Naive B cell (primary cell): ENCODE data around the gene RAPGEF3. TPM values are rescaled to one million over a fixed set of nuclear protein-coding genes. Genes with fewer than 3 reads are reported as not detected.

Experiments used
- ATAC-seq, 2 donors: fragments of 150-1000 bp; cut with Tn5 transposase; 2 replicates each; pipeline ENCODE4 v1.10.0; 2021; ENCODE audit warnings: low read depth in 2 of 2, mild to moderate bottlenecking in 2 of 2, moderate library complexity in 2 of 2
- DNase-seq: peaks from one replicate; pipeline ENCODE4 v3.0.0; 2022
- H3K27ac Mint-ChIP-seq, 6 donors: one replicate each; pipeline ENCODE4 v1.8.0; 2020 to 2022; ENCODE audit warnings: mild to moderate bottlenecking in 6 of 6, mixed read lengths in 6 of 6, moderate library complexity in 5 of 6, inconsistent platforms in 2 of 6
- H3K27me3 Mint-ChIP-seq, 3 donors: one replicate each; pipeline ENCODE4 v1.8.0; 2021 to 2022; ENCODE audit warnings: mixed read lengths in 3 of 3, mild to moderate bottlenecking in 1 of 3
- H3K36me3 Mint-ChIP-seq, 2 donors: one replicate each; pipeline ENCODE4 v1.8.0; 2020 to 2022; ENCODE audit warnings: mixed read lengths in 2 of 2, inconsistent platforms in 1 of 2, mild to moderate bottlenecking in 1 of 2
- H3K4me1 Mint-ChIP-seq, 3 donors: one replicate each; pipeline ENCODE4 v1.8.0; 2020 to 2022; ENCODE audit warnings: mixed read lengths in 3 of 3, inconsistent platforms in 1 of 3, mild to moderate bottlenecking in 1 of 3, moderate library complexity in 1 of 3
- H3K4me3 Mint-ChIP-seq, 8 donors: one replicate each; pipeline ENCODE4 v1.8.0; 2020 to 2022; ENCODE audit warnings: mild to moderate bottlenecking in 8 of 8, mixed read lengths in 8 of 8, moderate library complexity in 8 of 8, inconsistent platforms in 2 of 8
- H3K9me3 Mint-ChIP-seq, 7 donors: one replicate each; pipeline ENCODE4 v1.8.0; 2020 to 2022; ENCODE audit warnings: mixed read lengths in 7 of 7, mild to moderate bottlenecking in 5 of 7, inconsistent platforms in 2 of 7, moderate library complexity in 1 of 7
- polyA plus RNA-seq, 6 donors: library from polyadenylated mRNA; unstranded; fragments of 300-500 nt; fragmentation: Illumina TruSeq; gene quantifications; one replicate each; pipeline ENCODE4 v1.2.3, GENCODE V29; 2021; ENCODE audit warnings: low read depth in 6 of 6

RAPGEF3 gene
- polyA plus RNA-seq, 6 donors from 2014 or later, result 0.39 to 2.6 (median 0.52) TPM; not detected in 1

DNA sequence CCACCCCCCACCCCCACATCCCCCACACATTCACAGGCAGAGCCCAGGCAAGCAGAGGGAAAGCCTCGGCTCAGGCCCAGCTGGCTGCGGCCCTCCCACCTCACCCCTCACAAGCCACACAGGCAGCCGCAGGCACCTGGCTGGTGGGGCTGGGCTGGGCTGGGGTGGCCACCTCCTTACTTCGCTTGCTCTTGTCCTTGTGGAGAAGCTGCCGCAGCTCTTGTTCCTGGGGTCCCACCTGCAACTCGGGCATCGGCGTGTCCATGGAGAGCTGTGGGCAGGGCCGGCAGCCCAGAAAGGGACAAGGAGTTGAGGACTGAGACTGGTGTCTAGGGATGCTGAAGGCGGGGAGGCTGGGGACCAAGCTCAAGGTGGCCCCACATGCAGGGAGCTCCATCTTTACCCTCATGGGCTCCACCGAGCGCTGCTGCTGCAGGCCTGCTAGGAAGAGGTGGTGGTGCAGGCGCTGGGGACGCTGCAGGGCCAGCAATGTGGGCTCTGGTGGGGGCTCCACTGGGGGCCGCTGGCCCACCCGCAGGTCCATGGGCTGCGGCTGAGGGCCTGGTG, 39.8 kb upstream of the RAPGEF3 start:
- ATAC-seq (no peak), DNase-seq (no peak)
- no peaks in the 10 kb centered on the region for H3K27me3 Mint-ChIP-seq
- H3K27ac Mint-ChIP-seq, result peak overlapping the region in 2 of 6 donors; percentile 82 to 88
- H3K4me3 Mint-ChIP-seq, result no peak overlapping the region
- H3K9me3 Mint-ChIP-seq, result no peaks in the 10 kb centered on the region
- peaks cover 37 to 46% (median 45%) of the 10 kb centered on the region in 3 donors for H3K4me1 Mint-ChIP-seq
- H3K36me3 Mint-ChIP-seq, result peaks cover 0 to 8% of the 10 kb centered on the region in 2 donors

DNA sequence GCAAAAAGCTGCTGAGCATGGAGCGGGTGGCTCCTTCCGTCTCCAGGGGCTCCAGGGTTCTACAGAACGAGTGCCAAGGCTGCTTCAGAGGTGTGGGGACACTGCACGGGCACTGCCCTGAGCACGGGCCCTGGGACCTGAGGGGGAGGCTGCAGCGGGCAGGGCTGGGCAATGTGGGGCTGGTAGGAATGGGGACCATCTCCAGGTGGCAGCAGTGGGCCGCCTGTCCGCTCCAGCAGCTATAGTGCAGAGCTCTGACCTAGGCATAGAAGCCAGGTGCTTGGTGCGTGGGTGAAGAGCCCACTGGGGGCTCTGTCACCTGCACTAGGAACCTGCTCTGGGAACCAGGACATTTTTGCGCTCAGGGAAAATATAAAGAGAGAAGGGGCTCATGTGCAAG, 38.8 kb upstream of the RAPGEF3 start:
- peak overlapping the region in 4 of 6 donors; percentile 44 to 96 (median 92) for H3K27ac Mint-ChIP-seq
- peaks cover 0 to 8% of the 10 kb centered on the region in 2 donors for H3K36me3 Mint-ChIP-seq
- H3K4me1 Mint-ChIP-seq, result peaks cover 27 to 35% (median 34%) of the 10 kb centered on the region in 3 donors
- no peaks in the 10 kb centered on the region for H3K9me3 Mint-ChIP-seq
- ATAC-seq, result peak; percentile 86 to 88
- no peak overlapping the region for H3K4me3 Mint-ChIP-seq
- H3K27me3 Mint-ChIP-seq, result no peaks in the 10 kb centered on the region
- DNase-seq, result peak; percentile 47

DNA sequence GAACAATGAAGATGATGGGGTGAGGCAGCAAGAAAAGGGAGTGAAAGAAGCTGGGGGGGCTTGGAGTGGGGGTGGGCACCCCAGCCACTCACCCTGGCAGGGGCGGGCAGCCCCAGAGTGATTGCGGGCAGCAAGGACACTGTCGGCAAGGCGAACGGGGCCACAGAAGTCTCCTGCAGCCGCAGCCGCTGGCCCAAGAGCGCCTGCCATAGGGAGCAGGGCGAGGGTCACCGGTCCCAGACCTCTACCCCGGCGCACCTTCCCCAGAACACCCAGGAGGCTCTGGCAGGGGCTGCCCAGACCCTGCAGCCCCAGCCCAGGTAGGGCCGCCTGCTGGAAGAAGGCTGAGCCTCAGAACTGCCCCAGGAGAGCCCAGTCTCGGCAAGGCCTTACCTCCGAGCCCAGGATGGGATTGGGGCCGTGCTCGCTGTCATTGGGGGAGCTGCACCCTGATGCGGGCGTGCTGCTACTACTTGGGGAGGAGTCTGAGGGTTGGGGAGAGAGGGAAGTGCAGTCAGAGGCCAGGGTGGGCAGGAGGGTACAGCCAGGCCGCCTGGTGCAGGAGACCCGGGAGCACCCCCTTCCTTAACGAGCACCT, 37.2 kb upstream of the RAPGEF3 start:
- Mint-ChIP-seq H3K27me3 (no peaks in the 10 kb centered on the region), H3K4me3 (no peak overlapping the region), H3K4me1 (peaks cover 16 to 21% (median 19%) of the 10 kb centered on the region in 3 donors), H3K36me3 (peaks cover 0 to 11% of the 10 kb centered on the region in 2 donors), H3K9me3 (no peaks in the 10 kb centered on the region), H3K27ac (no peak overlapping the region)
- ATAC-seq (no peak), DNase-seq (no peak)

DNA sequence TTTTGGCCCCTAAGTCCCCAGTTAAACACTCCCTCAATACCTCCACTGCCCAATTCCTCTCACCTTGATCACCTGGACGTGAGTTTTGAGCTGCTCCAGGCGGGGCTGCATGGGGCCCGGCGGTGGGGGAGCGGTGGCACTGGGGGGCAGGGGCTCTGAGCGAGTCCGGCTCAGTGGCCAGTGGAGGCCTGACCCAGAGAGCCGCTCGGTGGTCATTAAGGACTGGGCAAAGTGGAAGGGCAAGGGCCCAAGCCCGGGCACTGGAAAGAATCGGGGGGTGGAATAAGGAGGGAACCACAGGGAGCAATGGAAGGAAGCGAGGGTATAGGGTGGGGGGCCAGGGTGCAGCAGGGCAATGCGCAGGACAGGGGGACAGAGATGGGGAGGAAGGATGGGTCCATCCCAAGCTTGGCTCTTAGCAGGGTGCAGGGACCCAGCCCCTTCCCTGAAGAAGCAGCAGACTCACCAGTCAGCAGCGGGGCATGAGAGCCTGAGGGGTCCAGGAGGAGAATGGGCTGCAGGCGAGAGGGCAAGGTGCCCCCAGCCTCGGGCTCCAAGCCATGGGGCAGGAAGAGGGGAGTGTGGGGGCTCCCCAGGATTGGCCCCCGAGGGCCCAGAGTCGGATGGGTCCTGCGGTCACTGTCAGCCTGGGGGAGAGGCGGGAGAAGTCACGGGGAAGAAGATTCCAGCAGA, 36.6 kb upstream of the RAPGEF3 start:
- H3K4me3 Mint-ChIP-seq, result no peak overlapping the region
- no peaks in the 10 kb centered on the region for H3K27me3 Mint-ChIP-seq
- H3K9me3 Mint-ChIP-seq, result no peaks in the 10 kb centered on the region
- peaks cover 0 to 17% of the 10 kb centered on the region in 2 donors for H3K36me3 Mint-ChIP-seq
- peak overlapping the region in 1 of 6 donors; percentile 42 for H3K27ac Mint-ChIP-seq
- DNase-seq, result no peak
- peaks cover 16 to 18% (median 17%) of the 10 kb centered on the region in 3 donors for H3K4me1 Mint-ChIP-seq
- no peak for ATAC-seq

DNA sequence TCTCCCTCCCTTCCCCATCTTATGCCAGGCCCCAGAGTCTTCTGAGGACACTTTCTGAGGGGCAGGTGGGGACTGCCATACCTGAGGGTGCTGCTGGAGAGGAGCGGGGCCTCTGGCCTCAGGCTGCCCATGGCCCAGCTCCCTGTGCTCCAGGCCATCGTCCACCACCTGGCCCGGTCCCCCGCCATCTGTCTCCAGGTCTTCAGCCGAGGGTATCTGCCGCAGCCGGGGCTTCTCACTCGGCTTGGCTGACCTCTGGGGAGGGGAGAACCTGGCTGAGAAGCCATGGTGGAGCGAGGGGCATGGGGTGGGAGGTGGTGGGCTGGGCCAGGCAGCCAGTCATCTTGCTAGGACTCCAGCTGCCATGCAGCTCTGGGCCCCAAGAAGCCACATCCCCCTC, 36.0 kb upstream of the RAPGEF3 start:
- H3K4me1 Mint-ChIP-seq, result peaks cover 11 to 15% (median 12%) of the 10 kb centered on the region in 3 donors
- no peak for ATAC-seq
- no peak overlapping the region for H3K27ac Mint-ChIP-seq
- H3K36me3 Mint-ChIP-seq, result peaks cover 0 to 19% of the 10 kb centered on the region in 2 donors
- H3K4me3 Mint-ChIP-seq, result no peak overlapping the region
- H3K9me3 Mint-ChIP-seq, result no peaks in the 10 kb centered on the region
- DNase-seq, result no peak
- H3K27me3 Mint-ChIP-seq, result no peaks in the 10 kb centered on the region

DNA sequence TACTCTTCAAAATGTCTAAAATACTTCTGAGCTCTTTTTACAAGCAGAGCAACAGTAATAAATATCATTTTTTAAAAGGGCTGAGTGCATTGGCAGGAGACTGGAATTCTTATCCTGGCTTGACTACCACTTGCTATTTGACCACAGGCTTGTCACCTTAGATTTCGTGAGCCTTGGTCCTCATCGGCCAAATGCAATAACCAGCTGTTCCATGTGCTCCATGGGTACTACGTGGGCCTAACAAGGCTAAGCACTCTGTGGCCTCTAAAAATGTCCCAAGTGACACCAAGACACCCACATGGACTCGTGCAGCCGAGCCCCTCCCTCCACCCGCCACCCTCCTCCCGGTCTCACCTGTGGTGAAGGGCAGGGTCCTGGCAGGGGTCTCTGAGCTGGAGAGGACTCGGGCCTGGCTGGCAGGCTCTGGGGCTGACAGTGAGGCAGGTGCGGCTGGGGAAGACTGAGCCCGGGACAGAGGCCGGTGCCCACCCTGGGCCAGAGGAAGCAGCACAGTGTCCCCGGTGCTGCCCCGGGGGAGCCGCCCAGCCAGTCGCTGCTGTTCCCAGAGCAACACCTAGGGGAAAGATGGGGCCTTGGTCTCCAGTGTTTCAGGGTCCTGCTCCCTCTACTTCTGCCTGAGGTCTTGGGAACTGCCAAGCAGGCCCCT, 34.5 kb upstream of the RAPGEF3 start:
- ATAC-seq (no peak), DNase-seq (no peak)
- Mint-ChIP-seq H3K27ac (no peak overlapping the region), H3K4me1 (peaks cover 6 to 12% (median 7%) of the 10 kb centered on the region in 3 donors), H3K9me3 (no peaks in the 10 kb centered on the region), H3K27me3 (no peaks in the 10 kb centered on the region), H3K4me3 (no peak overlapping the region), H3K36me3 (peaks cover 3 to 26% of the 10 kb centered on the region in 2 donors)

DNA sequence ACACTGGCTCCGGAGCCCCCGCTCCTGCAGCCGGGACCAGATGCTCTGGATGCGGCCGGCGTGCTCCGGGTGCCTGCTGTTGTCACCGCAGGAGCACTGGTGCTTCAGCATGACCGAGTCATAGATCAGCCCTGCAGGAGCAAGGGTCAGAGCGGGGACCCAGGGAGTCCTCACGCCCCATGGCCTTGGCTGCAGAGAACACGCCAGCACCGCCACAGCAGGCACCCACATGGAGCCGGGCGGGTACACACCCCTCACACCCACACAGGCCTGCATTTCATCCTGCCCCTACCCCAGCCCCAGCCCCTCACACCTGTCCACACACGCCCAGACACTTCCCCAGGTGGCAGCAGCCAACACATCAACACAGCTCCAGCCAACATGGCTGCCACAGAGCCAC, 33.2 kb upstream of the RAPGEF3 start:
- Mint-ChIP-seq H3K4me1 (peaks cover 0 to 5% (median 3%) of the 10 kb centered on the region in 3 donors), H3K27me3 (no peaks in the 10 kb centered on the region), H3K36me3 (peaks cover 8 to 29% of the 10 kb centered on the region in 2 donors), H3K27ac (peak overlapping the region in 3 of 6 donors; percentile 31 to 44 (median 36)), H3K9me3 (no peaks in the 10 kb centered on the region), H3K4me3 (no peak overlapping the region)
- no peak for DNase-seq
- no peak for ATAC-seq

DNA sequence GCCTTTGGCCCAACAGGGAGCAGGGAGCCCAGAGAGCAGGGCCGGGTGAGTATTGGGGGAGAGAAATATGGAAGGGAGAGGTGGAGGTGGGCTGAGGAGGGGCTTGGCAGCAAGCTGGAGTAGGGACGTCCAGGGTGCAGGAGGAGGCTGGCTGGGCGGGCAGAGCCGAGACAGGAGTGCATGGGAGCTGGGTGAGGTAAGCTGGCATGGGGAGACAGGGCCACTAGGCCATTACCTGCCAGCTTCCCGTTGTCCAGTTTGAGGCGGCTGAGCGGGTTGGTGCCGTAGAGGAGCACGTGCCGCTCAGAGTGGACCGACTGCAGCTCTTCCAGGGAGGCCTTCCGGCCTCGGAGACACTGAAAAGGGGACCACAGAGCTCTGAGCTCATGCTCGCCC, 32.7 kb upstream of the RAPGEF3 start:
- DNase-seq (no peak), ATAC-seq (no peak)
- H3K27me3 Mint-ChIP-seq, result no peaks in the 10 kb centered on the region
- peak overlapping the region in 1 of 6 donors; percentile 41 for H3K27ac Mint-ChIP-seq
- H3K4me3 Mint-ChIP-seq, result no peak overlapping the region
- peaks cover 0 to 5% (median 3%) of the 10 kb centered on the region in 3 donors for H3K4me1 Mint-ChIP-seq
- peaks cover 8 to 29% of the 10 kb centered on the region in 2 donors for H3K36me3 Mint-ChIP-seq
- no peaks in the 10 kb centered on the region for H3K9me3 Mint-ChIP-seq

DNA sequence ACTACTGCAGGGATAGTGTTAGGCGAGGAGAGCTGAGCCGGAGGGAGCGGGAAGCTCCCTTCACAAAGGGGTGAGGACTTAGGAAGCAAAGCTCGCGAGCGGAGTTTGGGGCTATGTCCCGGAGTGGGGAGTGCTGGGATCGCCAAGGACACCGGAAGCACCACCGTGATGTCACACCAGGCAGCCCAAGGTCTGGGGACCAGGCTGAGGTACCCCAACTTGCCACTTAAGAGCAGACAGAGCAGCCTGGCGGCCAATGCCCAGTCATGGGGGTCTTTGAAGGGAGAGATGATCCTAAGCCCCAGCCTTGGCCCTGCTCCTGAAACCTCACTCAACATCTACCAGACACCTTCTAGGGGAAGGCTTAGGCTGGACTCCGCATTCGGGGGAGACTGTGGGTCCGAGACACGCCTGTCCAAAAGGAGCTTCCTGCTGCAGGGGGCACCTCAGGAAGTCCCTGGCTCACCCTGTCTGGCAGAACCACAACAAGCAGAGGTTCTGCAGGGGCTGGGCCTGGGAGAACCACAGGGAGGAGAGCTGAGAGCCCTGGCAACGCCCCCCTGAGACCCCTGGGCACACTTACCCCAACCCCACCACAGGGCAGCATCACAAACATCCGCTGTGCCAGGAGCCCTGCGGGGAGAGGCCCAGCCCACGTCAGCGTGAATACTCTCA, 32.1 kb upstream of the RAPGEF3 start:
- ATAC-seq (no peak), DNase-seq (no peak)
- Mint-ChIP-seq H3K36me3 (peaks cover 8 to 29% of the 10 kb centered on the region in 2 donors), H3K9me3 (no peaks in the 10 kb centered on the region), H3K4me3 (no peak overlapping the region), H3K27ac (peak overlapping the region in 1 of 6 donors; percentile 41), H3K27me3 (no peaks in the 10 kb centered on the region), H3K4me1 (peaks cover 0 to 5% (median 3%) of the 10 kb centered on the region in 3 donors)

DNA sequence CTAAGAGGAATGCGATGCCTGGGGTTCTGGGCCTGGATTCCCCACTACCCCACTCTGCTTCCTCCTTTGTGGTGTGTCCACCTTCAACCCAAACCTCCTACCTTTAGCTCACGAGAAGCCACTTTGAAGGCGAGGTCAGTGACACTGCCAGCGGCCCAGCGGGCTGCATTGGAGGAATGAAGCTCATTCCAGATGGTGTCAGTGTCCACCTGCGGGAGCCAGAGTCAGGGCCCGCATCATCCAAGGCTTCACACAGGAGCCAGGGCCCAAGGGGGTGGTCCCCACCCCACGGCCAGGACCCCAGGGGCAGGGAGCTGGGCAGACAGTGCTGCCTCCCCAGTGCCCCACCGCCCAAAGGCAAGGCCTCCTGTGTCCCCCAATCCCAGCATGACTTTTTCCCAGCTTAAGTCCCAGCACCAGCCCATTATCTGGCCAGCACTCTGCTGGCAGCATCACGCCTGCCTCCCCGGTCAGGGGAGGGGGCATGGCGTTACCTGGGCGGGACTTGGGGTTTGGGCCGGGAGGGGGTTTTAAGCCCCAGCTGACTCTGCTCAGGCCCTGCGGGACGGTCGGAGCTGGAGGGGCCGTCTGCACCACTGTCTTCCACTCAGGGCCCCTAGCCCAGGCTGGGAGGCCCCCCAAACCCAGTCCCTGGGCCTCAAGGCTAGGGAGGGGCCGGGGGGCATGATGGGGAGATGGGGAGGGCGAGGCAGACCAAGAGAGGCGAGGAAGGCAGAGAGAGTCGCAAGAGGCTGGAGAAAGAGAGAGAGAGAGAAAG, 31.2 kb upstream of the RAPGEF3 start:
- DNase-seq (no peak), ATAC-seq (no peak)
- H3K27me3 Mint-ChIP-seq, result no peaks in the 10 kb centered on the region
- H3K4me3 Mint-ChIP-seq, result no peak overlapping the region
- H3K27ac Mint-ChIP-seq, result peak overlapping the region in 1 of 6 donors; percentile 87
- peaks cover 0 to 5% (median 3%) of the 10 kb centered on the region in 3 donors for H3K4me1 Mint-ChIP-seq
- peaks cover 8 to 29% of the 10 kb centered on the region in 2 donors for H3K36me3 Mint-ChIP-seq
- H3K9me3 Mint-ChIP-seq, result no peaks in the 10 kb centered on the region

DNA sequence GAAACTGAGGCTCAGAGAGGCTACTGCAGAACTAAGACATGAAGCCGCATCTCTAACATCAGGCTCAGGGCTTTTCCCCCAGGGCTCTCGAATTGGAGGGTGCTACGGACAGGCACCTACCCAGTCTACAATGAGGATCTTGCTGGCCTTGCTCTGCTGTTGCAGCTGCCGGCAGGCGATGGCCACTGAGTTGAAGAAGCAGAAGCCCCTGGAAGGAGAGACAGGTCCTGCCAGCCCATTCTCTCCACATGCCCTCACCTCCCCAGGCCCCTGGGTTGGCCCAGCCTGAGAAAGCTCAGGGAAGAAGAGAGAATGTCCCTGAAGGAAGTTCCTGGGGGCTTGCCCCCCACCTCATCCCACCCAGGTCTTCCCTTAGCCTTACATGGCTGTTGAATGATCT, 30.5 kb upstream of the RAPGEF3 start:
- Mint-ChIP-seq H3K9me3 (no peaks in the 10 kb centered on the region), H3K36me3 (peaks cover 8 to 29% of the 10 kb centered on the region in 2 donors), H3K4me3 (peak overlapping the region in 1 of 8 donors; percentile 5), H3K27ac (peak overlapping the region in 1 of 6 donors; percentile 81), H3K4me1 (peaks cover 0 to 5% (median 3%) of the 10 kb centered on the region in 3 donors), H3K27me3 (no peaks in the 10 kb centered on the region)
- ATAC-seq (no peak), DNase-seq (no peak)

DNA sequence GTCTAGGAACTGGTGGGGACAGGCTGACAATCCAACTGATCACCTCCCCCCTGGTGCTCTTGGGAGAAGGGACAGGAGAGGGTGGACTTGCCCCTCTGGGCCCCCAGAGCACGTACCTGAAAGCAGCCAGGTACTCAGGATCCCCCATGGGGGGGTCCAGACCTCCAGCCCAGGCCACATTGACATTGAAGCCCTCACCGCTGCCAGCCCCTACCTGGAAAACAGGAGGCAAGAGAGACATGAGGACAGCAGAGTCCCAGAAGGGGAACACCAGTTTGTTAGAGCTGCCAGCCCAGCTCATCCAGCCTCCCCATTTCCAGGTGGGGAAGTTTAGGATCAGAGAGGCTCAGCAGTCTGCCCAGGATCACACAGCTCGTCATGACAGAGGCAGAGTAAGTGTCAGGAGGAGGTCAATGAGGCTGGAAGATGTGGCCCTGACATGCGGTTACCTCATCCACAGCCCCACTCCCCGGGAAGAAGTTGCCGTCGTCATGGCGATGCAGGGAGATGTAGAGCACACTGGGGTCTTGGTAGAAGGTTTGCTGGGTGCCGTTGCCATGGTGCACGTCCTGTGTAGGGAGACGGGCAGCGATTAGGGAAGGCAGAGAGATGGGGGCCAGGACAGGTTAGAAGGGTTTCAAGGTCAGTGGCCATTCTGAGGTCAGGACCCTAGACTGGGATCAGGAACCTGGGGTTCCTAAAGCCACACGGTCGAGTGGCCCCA, 29.1 kb upstream of the RAPGEF3 start:
- H3K9me3 Mint-ChIP-seq, result no peaks in the 10 kb centered on the region

More for the DNA sequence above, 29.1 kb upstream of the RAPGEF3 start:
- H3K36me3 Mint-ChIP-seq, result peaks cover 8 to 29% of the 10 kb centered on the region in 2 donors
- no peak for DNase-seq
- H3K27me3 Mint-ChIP-seq, result no peaks in the 10 kb centered on the region
- peak overlapping the region in 3 of 6 donors; percentile 67 to 83 (median 82) for H3K27ac Mint-ChIP-seq
- peaks cover 0 to 6% (median 3%) of the 10 kb centered on the region in 3 donors for H3K4me1 Mint-ChIP-seq
- ATAC-seq, result no peak
- no peak overlapping the region for H3K4me3 Mint-ChIP-seq
